Panc1 (cell line): ENCODE measurements around the gene TMEM108. TPM values are rescaled to one million over a fixed set of nuclear protein-coding genes. Genes with fewer than 3 reads are reported as not detected.

ENCODE experiments used
- ATAC-seq: fragments of 200-7000 bp; cut with Tn5 transposase; 2 replicates; pipeline ENCODE4 v1.9.1; 2020; ENCODE audit warnings: mild to moderate bottlenecking, moderate library complexity
- BruUV-seq: library from RNA; stranded (reverse); fragments of 400-500 nt; replicated peaks from 2 replicates; lab custom pipeline; 2021; lab: Mats Ljungman, UMichigan
- CTCF ChIA-PET: fragments of 300-600 bp; sonication (Branson Sonifier 250); formaldehyde crosslinking; loops from one replicate; lab custom pipeline; 2022; ENCODE audit warnings: antibody characterized with exemption; lab: Charles Lee
- POLR2A ChIA-PET: fragments of 300-600 bp; sonication (Branson Sonifier 250); formaldehyde crosslinking; loops from one replicate; lab custom pipeline; 2022; ENCODE audit warnings: antibody characterized with exemption; lab: Charles Lee
- DNase-seq: peaks from one replicate; pipeline ENCODE4 v3.0.0-alpha.2; 2010; ENCODE audit warnings: low read depth, low spot score
- H3K27ac ChIP-seq: 2 replicates; pipeline ENCODE4 v1.5.1; 2011; ENCODE audit warnings: mild to moderate bottlenecking, low read length, inconsistent platforms
- H3K27me3 ChIP-seq: fragments of 200-500 bp; sonication (Bioruptor generic); 2 replicates; pipeline ENCODE4 v1.6.0; 2014; ENCODE audit warnings: low read length, inconsistent platforms; ENCODE audit not compliant: control insufficient read depth, insufficient read depth
- H3K36me3 ChIP-seq: fragments of 200-500 bp; sonication (Bioruptor generic); 2 replicates; pipeline ENCODE4 v1.5.1; 2014; ENCODE audit warnings: inconsistent platforms, mild to moderate bottlenecking, low read length, moderate library complexity; ENCODE audit not compliant: control insufficient read depth, insufficient read depth
- H3K4me1 ChIP-seq: 2 replicates; pipeline ENCODE4 v1.5.1; 2011; ENCODE audit warnings: inconsistent platforms, mild to moderate bottlenecking, low read length, moderate library complexity; ENCODE audit not compliant: control insufficient read depth, insufficient read depth
- H3K4me3 ChIP-seq, 2 experiments: 2 replicates each; pipeline ENCODE4 v1.5.1; 2011 to 2012; ENCODE audit warnings: low read depth in 2 of 2, low read length in 2 of 2, mild to moderate bottlenecking in 2 of 2, inconsistent platforms in 1 of 2, moderate library complexity in 1 of 2
- H3K9me3 ChIP-seq: fragments of 200-500 bp; sonication (Bioruptor generic); 2 replicates; pipeline ENCODE4 v1.5.1; 2014; ENCODE audit warnings: low read depth, mild to moderate bottlenecking, inconsistent platforms, low read length, moderate library complexity; ENCODE audit not compliant: control insufficient read depth, insufficient read depth
- POLR2AphosphoS5 ChIP-seq: IDR thresholded peaks from 2 replicates; pipeline ENCODE4 v1.6.1; 2012; ENCODE audit warnings: mild to moderate bottlenecking, low read depth, low read length, moderate library complexity
- SIN3A ChIP-seq: IDR thresholded peaks from 2 replicates; pipeline ENCODE4 v1.6.1; 2012; ENCODE audit warnings: low read depth, mild to moderate bottlenecking, low read length, moderate library complexity, borderline replicate concordance; ENCODE audit not compliant: insufficient read depth
- TCF7L2 ChIP-seq: IDR thresholded peaks from 2 replicates; pipeline ENCODE4 v1.6.1; 2011; ENCODE audit warnings: mild to moderate bottlenecking, low read depth, low read length, inconsistent platforms
- in situ Hi-C: cut with HindIII; loops from 2 replicates; pipeline ENCODE4 v1.10.0; 2016; ENCODE audit warnings: low sequenced_read_pairs, low pct_unique_long_range_greater_than_20kb
- intact Hi-C: fragments of 100-400 bp; cut with micrococcal nuclease; formaldehyde crosslinking; loops from one replicate; pipeline ENCODE4 v1.10.0; 2022; ENCODE audit not compliant: unreplicated experiment
- total RNA-seq: library from RNA; stranded (reverse); gene quantifications from one replicate; pipeline ENCODE4 v1.2.1, GENCODE V29; 2021; ENCODE audit not compliant: unreplicated experiment
- TF ChIP-seq, protein P1 (sequence below), 2 experiments: IDR thresholded peaks; 2 replicates each; pipeline ENCODE4 v1.6.1; 2011 to 2012; ENCODE audit warnings: low read depth in 2 of 2, control low read depth in 1 of 2, low read length in 1 of 2, mild to moderate bottlenecking in 1 of 2, moderate library complexity in 1 of 2; ENCODE audit not compliant: insufficient read depth in 1 of 2
- TF ChIP-seq, protein P2 (sequence below): fragments of 450-650 bp; IDR thresholded peaks from 2 replicates; pipeline ENCODE4 v1.5.1; 2017; ENCODE audit warnings: mild to moderate bottlenecking

The TMEM108 gene
- total RNA-seq, 1 experiment from 2014 or later: 0.41 TPM

DNA sequence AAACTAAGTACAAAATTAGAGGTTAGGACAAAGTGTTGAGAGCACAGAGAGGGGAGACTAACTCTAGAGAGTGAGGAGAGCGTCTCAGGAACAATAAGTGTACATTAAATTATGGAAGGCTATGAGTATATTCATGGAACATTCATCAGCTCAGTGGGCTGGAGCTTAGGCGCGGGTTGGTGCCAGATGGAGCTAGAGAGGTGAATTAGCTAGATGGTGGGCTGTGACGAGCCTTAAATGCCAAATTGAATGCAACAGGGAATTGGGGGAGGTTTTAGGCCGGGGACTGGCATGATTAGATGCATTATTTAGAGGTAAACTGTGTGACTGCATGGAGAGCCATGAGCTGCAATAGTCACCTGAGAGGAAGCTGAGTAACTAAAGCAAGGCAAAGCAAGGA is 97.1 kb downstream of the TMEM108 start:
- in situ Hi-C loops: no loop called here
- H3K36me3 ChIP-seq: no peaks in the 10 kb centered on the region
- ChIA-PET CTCF (no interaction called here), POLR2A (no interaction called here)
- no peak overlapping the region for H3K4me3 ChIP-seq
- ATAC-seq (no peak), DNase-seq (no peak)
- H3K9me3 ChIP-seq: no peaks in the 10 kb centered on the region
- TF ChIP-seq, protein P1, sequence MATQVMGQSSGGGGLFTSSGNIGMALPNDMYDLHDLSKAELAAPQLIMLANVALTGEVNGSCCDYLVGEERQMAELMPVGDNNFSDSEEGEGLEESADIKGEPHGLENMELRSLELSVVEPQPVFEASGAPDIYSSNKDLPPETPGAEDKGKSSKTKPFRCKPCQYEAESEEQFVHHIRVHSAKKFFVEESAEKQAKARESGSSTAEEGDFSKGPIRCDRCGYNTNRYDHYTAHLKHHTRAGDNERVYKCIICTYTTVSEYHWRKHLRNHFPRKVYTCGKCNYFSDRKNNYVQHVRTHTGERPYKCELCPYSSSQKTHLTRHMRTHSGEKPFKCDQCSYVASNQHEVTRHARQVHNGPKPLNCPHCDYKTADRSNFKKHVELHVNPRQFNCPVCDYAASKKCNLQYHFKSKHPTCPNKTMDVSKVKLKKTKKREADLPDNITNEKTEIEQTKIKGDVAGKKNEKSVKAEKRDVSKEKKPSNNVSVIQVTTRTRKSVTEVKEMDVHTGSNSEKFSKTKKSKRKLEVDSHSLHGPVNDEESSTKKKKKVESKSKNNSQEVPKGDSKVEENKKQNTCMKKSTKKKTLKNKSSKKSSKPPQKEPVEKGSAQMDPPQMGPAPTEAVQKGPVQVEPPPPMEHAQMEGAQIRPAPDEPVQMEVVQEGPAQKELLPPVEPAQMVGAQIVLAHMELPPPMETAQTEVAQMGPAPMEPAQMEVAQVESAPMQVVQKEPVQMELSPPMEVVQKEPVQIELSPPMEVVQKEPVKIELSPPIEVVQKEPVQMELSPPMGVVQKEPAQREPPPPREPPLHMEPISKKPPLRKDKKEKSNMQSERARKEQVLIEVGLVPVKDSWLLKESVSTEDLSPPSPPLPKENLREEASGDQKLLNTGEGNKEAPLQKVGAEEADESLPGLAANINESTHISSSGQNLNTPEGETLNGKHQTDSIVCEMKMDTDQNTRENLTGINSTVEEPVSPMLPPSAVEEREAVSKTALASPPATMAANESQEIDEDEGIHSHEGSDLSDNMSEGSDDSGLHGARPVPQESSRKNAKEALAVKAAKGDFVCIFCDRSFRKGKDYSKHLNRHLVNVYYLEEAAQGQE (IDR thresholded peaks at IDR 0.05; ENCODE audit: insufficient read depth in 1 of 2, low read depth in 2 of 2, low read length in 1 of 2): no peak
- TF ChIP-seq, protein P2, sequence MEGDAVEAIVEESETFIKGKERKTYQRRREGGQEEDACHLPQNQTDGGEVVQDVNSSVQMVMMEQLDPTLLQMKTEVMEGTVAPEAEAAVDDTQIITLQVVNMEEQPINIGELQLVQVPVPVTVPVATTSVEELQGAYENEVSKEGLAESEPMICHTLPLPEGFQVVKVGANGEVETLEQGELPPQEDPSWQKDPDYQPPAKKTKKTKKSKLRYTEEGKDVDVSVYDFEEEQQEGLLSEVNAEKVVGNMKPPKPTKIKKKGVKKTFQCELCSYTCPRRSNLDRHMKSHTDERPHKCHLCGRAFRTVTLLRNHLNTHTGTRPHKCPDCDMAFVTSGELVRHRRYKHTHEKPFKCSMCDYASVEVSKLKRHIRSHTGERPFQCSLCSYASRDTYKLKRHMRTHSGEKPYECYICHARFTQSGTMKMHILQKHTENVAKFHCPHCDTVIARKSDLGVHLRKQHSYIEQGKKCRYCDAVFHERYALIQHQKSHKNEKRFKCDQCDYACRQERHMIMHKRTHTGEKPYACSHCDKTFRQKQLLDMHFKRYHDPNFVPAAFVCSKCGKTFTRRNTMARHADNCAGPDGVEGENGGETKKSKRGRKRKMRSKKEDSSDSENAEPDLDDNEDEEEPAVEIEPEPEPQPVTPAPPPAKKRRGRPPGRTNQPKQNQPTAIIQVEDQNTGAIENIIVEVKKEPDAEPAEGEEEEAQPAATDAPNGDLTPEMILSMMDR: no peak
- TF ChIP-seq POLR2AphosphoS5: no peak
- no peak for TF ChIP-seq TCF7L2
- TF ChIP-seq SIN3A: no peak
- H3K4me1 ChIP-seq: no peaks in the 10 kb centered on the region
- no peak overlapping the region for H3K27ac ChIP-seq
- no TSS peak for BruUV-seq
- intact Hi-C loops: no loop called here
- peaks cover 14% of the 10 kb centered on the region for H3K27me3 ChIP-seq

DNA sequence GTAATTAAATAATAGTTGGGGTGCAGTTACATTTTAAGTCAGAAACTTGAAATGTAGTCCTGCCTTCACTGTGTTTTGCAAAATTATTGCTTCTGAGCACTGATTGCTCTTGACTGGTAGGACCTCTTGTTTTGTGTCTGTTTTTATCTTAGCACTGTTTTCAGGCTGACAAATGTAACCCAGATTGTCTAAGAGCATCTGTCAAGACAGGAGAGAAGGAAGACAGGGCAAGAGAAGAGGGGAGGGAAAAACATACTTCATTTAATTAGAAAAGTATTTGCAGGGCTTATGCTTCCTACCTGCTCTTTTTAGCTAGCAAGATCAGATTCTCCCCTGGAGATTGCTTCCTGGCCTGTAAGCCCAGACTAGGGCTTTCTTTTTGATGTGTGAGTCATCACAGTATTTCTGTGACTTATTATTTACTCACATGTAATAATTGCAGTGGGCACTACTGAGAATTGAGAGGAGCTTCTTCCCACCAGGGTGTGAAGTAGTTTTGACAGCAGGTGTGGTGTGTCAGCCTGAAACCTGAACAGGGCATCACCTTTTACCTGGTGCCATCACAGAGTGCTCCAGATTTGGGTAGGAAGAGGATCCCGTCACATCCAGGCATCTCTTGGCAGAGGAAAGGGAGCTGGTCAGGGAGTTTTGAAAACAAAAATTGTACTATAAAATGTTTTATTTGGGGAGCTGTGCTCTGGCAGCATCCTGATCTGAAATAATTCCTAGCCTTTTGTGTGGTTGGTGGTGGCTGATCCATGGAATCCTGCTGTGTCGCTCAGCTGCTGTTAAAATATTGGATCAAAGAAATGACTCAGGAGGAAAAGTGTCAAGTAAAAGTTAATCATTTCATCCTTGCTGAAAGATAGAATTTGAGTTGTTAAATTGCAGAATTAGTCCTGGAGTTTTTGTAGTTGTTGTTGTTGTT is 98.2 kb downstream of the TMEM108 start:
- Histone ChIP-seq H3K27me3 (peaks cover 14% of the 10 kb centered on the region), H3K36me3 (no peaks in the 10 kb centered on the region), H3K4me3 (no peak overlapping the region), H3K27ac (no peak overlapping the region), H3K9me3 (no peaks in the 10 kb centered on the region), H3K4me1 (no peaks in the 10 kb centered on the region)
- ChIA-PET CTCF (no interaction called here), POLR2A (no interaction called here)
- DNase-seq: no peak
- ATAC-seq: no peak
- TF ChIP-seq TCF7L2 (no peak), SIN3A (no peak), POLR2AphosphoS5 (no peak)
- TF ChIP-seq, protein P1 (IDR thresholded peaks at IDR 0.05; ENCODE audit: insufficient read depth in 1 of 2, low read depth in 2 of 2, low read length in 1 of 2): no peak
- TF ChIP-seq, protein P2: no peak
- in situ Hi-C loops (no loop called here), intact Hi-C loops (no loop called here)
- BruUV-seq: no TSS peak
